Inflammatory macrophage (primary cell): ENCODE results near the gene TCF20.

ENCODE experiments used
- DNase-seq, 2 donors: peaks; one replicate each; pipeline ENCODE4 v3.0.0-alpha.2; 2020 to 2022

The TCF20 gene

DNA sequence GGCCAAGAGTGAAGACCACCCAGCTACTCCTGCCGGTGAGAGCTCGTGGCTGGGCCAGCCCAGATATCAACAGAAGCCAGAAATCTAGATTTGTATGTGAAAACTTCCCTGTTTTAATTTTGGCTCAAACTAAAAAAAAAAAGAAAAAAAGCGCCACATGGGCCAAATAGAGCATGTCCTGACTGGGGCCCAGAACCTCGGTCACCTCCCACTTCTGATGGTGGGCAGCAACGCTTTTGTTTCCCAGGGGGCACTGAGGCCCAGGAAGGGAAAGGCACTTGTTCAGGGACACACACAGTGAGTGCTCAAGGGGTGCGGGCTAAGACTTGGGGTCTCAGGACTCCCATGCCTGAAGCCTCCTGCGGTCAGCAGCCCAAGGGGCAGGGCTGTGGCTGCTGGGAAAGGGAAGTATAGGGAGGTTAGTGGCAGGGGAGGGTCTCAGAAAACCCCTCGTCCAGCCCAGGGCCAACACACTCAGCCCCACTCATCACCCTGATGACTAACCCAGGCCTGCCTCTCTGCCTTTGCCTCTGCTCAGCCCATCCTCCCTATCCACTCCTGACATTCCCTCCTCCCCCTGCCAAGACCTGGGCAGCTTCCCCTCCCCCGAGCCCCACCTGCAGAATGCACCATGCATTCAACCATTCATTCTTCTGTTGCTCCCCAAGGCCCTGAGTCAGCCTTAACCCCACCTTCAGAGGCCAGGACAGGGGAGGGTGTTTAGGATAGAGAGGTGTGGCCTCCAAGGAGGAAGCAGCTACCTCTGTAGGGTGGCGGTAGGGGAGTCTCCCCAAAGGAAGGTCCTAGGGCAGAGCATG, 30.0 kb upstream of the TCF20 start:
- DNase-seq, result no peak

GRCh38 chr22:42299586-42300258, 29.3 kb upstream of the TCF20 start:
- DNase-seq, result no peak

DNA sequence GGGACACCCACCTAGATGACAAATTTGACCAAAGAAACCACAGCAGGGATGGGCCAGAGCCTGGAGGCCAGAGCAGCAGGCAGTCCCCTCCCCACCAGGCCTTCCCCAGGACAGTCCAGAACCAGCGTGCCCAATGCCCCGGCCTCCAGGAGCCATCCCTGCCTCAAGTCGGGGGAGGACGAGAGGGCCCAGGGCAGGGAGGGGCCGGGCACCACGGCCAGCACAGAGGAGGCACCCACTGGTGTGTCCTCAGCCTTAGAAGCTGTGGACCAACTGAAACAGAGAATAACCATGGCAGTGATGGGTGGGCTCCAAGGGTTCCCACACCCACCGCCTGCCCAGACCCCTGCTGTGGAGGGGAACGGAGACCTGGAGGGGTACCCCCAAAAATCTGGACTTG, 28.3 kb upstream of the TCF20 start:
- no peak for DNase-seq

DNA sequence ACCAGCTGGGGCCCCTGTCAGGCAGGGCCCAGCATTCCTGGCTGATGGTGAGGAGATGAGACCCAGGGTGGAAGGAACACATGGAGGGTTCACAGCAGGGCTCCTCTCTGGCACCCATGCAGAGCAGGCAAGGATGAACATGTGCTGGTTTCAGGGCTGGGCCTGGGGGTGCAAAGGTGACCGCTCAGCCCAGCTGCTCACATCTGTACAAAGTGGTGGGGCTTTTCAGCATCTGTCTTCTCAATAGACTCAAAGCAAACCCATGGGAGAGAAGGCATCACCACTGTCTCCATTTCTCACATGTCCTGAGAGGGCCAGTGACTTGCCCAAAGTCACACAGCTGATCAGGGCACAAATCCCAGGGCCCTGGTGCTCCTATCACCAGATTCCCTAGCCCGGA, 27.3 kb upstream of the TCF20 start:
- DNase-seq, result no peak

DNA sequence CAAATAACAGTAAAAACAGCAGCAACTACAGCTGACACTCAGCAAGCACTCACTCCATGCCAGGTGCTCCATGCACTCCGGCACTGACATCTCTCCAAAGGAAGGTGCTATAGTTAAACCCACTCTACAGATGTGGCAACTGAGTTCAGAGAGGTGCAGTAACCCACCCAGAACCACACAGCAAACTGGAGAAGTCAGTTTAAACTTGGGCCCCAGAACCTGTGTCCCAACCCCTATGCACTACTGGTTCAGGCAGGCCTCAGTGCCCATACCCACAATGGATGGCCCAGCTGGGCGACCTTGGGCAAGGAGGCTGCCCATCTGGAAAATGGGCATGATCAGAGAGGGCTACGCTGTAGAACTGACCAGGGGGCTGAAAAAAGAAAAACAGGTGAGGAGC, 26.4 kb upstream of the TCF20 start:
- DNase-seq, result no peak

- DNase-seq, result no peak
These were observed 26.0 kb upstream of the TCF20 start for GRCh38 chr22:42296381-42296853.

- DNase-seq, result peak; percentile 24 to 49
These were observed 23.9 kb upstream of the TCF20 start for GRCh38 chr22:42294034-42294985.

DNA sequence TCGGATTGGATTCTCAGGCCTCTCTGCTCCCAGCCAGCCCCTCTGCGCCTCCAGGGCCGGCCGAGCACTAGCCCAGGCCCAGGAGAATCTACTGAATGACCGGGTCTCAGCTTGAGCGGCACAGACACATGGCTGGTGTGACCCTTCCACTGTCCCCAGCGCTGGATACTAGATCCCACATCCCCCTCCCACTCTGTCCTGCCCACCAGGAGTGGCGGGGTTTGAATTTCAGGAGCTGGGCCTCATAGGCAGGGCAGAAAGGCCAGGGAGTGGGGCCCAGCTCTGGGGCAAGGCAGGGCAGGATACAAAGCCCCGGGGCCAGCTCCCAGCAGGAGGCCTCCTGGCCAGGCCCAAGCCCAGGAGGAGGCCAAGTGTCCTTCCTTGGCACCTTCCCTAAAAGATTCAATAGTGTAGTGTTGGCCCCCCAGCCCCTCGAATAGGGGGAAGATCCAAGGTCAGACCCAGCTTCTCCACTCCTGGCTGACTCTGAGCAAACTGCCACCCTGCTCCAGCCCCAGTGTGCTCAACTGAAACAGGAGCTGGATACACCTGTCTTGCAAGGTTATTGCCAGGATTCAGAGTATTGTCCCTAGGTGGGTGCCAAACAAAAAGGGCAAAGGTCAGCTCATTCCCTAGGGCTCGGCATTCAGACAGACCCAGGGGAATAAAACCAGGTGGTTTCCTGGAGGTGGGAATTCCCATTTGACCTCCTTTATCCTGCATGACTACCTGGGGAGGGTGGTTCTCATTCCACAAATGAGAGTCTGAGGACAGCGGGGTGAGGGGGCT, 22.5 kb upstream of the TCF20 start:
- DNase-seq, result no peak

- no peak for DNase-seq
These were observed 20.8 kb upstream of the TCF20 start for GRCh38 chr22:42291287-42291686.

DNA sequence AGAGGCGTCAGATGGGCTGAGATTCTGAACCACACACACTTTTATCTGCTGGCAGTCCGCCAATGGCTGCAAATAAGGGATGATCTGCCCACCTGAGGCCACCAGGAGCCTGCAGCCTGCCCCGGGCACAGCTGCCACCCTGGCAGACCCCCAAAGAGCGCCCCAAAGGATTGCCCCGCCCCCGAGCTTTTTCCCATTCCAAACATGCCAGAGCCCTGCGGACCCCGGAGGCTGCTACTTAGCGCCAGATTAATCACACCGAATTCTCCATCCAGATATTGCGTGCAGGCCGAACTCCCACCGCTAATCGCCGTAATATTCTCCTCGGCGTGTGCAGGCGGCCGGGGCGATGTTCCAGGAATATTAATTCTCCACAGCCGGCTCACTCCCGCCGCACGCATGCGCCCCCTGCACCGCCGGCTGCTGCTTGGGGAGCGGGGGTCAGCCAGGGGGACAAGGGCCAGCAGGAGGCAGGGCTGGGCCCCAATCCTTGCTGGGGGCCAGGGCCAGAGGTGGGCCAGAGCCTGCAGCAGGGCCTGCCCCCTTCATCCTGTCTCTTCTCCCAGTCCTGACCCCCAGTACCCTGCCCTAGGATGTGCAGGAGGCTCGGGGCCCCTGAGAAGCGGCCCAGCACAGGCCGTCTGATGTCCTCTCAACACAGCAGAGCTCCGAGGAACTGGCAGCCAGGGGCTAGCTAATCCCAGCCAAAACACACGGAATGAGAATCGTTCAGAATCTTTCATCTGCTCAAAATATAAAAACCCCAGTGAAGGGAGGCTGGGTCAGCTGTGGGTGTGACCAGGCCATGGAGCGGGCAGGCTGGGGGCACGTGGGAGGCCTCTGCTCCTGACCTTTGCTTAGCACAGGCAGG, 19.5 kb upstream of the TCF20 start:
- DNase-seq, result no peak

GRCh38 chr22:42288791-42289190, 18.3 kb upstream of the TCF20 start:
- DNase-seq, result no peak

GRCh38 chr22:42287174-42287890, 16.9 kb upstream of the TCF20 start:
- no peak for DNase-seq

- DNase-seq, result no peak
These were observed 15.8 kb upstream of the TCF20 start for GRCh38 chr22:42286205-42286604.

DNA sequence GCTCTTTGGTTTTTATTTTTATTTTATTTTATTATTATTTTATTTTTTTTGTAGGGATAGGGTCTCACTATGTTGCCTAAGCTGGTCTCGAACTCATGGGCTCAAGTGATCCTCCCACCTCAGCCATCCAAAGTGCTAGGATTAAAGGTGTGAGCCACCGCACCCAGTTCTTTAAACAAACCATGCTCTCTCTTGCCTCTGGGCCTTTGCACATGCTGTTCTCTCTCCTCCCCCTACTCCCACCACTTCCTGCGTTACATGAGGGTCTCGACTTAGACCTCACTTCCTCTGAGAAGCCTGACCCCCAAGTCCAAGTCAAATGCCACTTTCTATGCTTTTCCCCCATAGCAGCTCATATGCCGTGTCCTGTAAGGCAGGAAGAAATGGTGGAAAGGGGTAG, 15.2 kb upstream of the TCF20 start:
- DNase-seq, result no peak

DNA sequence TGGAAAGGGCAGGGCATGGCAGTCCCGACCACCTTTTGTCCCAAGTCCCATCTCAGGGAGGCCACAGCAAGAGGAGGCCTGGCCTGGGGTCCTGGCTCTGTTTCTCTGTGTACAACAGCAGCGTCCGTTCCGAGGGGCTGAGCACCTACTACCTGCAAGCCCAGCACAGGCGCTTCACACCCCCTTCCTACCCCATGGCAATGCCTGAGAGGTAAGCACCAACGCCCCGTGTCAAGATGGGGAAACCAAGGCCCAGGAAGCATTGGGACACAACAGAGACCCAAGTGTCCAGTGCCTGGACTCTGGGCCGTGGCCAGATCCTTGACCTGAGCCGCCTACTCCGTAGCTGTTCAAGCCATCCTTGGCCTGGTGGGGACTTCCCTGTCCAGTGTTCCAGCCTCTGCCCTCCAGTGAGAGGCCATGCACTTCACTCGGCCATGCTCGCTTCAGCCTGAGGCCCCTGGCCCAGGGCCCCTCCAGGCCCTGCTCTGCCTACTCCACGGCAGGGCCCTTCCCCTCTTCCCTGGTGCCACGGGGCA, 14.3 kb upstream of the TCF20 start:
- no peak for DNase-seq

DNA sequence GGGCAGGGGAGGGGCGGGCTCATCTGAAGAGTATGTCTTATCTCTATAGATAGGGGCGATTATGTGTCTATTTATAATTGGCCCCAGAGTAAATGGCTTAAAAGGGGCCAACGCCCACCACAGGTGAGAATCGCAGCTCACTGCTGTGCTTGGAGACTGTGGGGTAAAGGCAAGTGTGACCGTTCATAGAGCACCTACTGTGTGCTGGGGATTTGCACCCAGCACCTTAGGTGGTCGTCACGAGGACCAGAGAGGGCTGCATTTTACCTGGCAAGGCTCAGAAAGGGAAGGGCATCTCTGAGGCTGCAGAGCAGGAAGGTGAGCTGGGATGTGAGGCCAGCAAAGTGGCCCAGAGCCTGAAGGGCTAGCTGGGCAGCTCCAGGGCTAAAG, 13.7 kb upstream of the TCF20 start:
- DNase-seq, result no peak

DNA sequence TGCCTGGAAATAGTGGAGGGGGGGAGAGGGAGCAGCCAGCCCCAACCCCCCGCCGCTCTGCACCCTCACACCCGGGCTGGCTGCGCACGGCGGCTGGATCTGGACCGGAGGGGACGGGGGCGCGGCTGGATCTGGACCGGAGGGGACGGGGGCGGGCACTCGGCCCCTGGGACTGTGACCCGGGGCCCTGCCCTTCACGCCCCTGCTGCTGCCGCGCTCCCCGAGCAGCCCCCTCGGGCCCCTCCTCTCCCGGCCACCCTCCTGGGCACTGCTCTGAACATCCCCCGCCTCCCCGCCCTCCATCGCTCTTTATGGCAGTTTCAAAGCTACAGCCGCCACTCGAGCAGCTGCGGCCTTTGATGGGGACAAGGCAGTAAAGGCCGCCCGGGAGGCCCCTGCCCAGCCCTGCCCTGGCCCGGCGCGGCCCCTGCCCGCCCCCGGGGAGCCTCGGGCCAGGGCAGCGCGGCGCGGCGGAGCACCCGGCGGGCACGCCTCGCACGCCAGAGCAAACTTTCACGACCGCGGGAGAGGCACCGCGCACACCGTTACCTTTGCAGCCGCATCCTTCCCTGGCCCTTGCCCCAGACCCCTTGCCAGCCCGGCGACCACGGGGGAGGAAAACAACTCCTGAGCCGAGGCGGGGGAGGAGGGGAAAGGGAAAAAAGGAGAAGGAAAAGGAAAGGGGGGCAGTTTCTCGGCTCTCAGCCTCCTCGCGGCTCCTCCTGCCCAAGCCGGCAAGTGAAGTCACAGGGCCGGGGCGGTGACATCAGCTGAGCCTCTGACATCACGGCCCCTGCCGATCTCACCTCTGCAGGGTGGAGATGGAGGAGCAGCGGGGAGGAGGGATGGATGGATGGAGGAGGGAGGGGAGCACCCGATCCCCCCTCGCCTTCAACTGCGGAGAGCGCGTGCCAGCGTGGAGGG, 13.1 kb upstream of the TCF20 start:
- peak in 1 of 2 donors; percentile 16 for DNase-seq

DNA sequence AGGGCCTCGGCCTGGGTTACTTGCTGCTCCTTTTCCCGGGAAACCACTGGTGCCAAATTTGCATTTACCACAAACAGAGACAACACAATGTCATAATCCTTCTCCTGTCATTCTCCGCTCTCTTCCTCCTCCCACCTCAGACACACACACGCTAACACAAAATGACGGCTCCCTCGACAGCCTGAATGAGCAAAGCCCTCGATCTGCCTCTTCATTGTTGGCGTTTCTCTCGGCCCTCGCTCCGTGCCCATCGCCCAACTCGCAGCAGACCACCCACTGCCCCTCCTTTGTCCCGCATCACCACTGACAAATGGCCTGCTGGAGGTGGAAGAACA, 12.5 kb upstream of the TCF20 start:
- no peak for DNase-seq

GRCh38 chr22:42282252-42282942, 11.9 kb upstream of the TCF20 start:
- DNase-seq, result no peak
